Stimulated activated CD4-positive, alpha-beta T cell treated with anti-CD3 and anti-CD28 coated beads, Interleukin-12 subunit alpha, Interleukin-12 subunit beta, amount 100 ng/mL, for 48 hours (primary cell): Measurements from ENCODE around the gene ERLIN1.
"Not testable (repeated sequence)": the region's sequence is repeated elsewhere in the genome, so short reads cannot be mapped to it uniquely, and the experiment has no call there.

Source experiments
- DNase-seq, 3 donors: peaks; one replicate each; pipeline ENCODE4 v3.0.0-alpha.2; 2020; ENCODE audit warnings: low read depth in 2 of 3, low spot score in 1 of 3

The ERLIN1 gene

GRCh38 chr10:100138921-100139496 lies 46.8 kb downstream of the ERLIN1 start:
- no peak for DNase-seq

GRCh38 chr10:100135486-100135885 lies 50.3 kb downstream of the ERLIN1 start:
- no peak for DNase-seq

- no peak for DNase-seq
These were observed 52.0 kb downstream of the ERLIN1 start for GRCh38 chr10:100133801-100134200.

GRCh38 chr10:100132427-100132826 lies 53.4 kb downstream of the ERLIN1 start:
- no peak for DNase-seq

GRCh38 chr10:100131571-100131970 lies 54.3 kb downstream of the ERLIN1 start:
- DNase-seq, result no peak

GRCh38 chr10:100130831-100131230 lies 55.0 kb downstream of the ERLIN1 start:
- DNase-seq, result no peak

- no peak for DNase-seq
These were observed 56.4 kb downstream of the ERLIN1 start for GRCh38 chr10:100129424-100129823.

- DNase-seq, result no peak
These were observed 56.9 kb downstream of the ERLIN1 start for GRCh38 chr10:100128951-100129350.

GRCh38 chr10:100125335-100125734 lies 60.5 kb downstream of the ERLIN1 start:
- DNase-seq, result not testable (repeated sequence)

GRCh38 chr10:100124097-100124496 lies 61.7 kb downstream of the ERLIN1 start:
- no peak for DNase-seq

- no peak for DNase-seq
These were observed 63.0 kb downstream of the ERLIN1 start for GRCh38 chr10:100122780-100123179.

- DNase-seq, result no peak
These were observed 65.3 kb downstream of the ERLIN1 start for GRCh38 chr10:100120550-100120949.

GRCh38 chr10:100119726-100120125 lies 66.1 kb downstream of the ERLIN1 start:
- DNase-seq, result no peak

- no peak for DNase-seq
These were observed 70.7 kb downstream of the ERLIN1 start for GRCh38 chr10:100114976-100115770.

- DNase-seq, result no peak
These were observed 71.4 kb downstream of the ERLIN1 start for GRCh38 chr10:100114460-100114859.

GRCh38 chr10:100109670-100110069 lies 76.2 kb downstream of the ERLIN1 start:
- DNase-seq, result no peak

- no peak for DNase-seq
These were observed 79.0 kb downstream of the ERLIN1 start for GRCh38 chr10:100106865-100107264.

- DNase-seq, result no peak
These were observed 81.5 kb downstream of the ERLIN1 start for GRCh38 chr10:100104300-100104699.

- DNase-seq, result no peak
These were observed 82.2 kb downstream of the ERLIN1 start for GRCh38 chr10:100103581-100103980.

- no peak for DNase-seq
These were observed 84.4 kb downstream of the ERLIN1 start for GRCh38 chr10:100101192-100102076.

GRCh38 chr10:100100651-100101184 lies 85.1 kb downstream of the ERLIN1 start:
- DNase-seq, result no peak
